GM12878 (cell line): ENCODE data around the gene TBC1D22B. TPM values are rescaled to one million over a fixed set of nuclear protein-coding genes. Genes with fewer than 3 reads are reported as not detected.

ENCODE experiments used
- ATAC-seq: fragments of 200-7000 bp; cut with Tn5 transposase; 3 replicates; pipeline ENCODE4 v1.9.1; 2020; ENCODE audit warnings: mild to moderate bottlenecking, moderate library complexity
- BruUV-seq: library from RNA; stranded (reverse); fragments of 400-500 nt; replicated peaks from 2 replicates; lab custom pipeline; 2021; lab: Mats Ljungman, UMichigan
- CTCF ChIA-PET: fragments of 300-600 bp; sonication (Branson Sonifier 250); formaldehyde crosslinking; extraction: SDS; loops from one replicate; lab custom pipeline; 2021; ENCODE audit warnings: inconsistent platforms; lab: Yijun Ruan, JAX
- POLR2A ChIA-PET: fragments of 350-600 bp; formaldehyde crosslinking; extraction: SDS; loops from one replicate; lab custom pipeline; 2021; ENCODE audit warnings: inconsistent platforms; lab: Charles Lee
- RAD21 ChIA-PET: fragments of 300-600 bp; sonication (Branson Sonifier 250); formaldehyde crosslinking; loops from one replicate; lab custom pipeline; 2023; ENCODE audit warnings: antibody characterized with exemption; ENCODE audit not compliant: unreplicated experiment; lab: Charles Lee
- SMC1A ChIA-PET: fragments of 300-600 bp; sonication (Branson Sonifier 250); formaldehyde crosslinking; loops from one replicate; lab custom pipeline; 2023; ENCODE audit not compliant: unreplicated experiment, uncharacterized antibody; lab: Charles Lee
- DNase-seq: peaks from one replicate; pipeline ENCODE4 v3.0.0-alpha.2; 2011; ENCODE audit warnings: low read depth, low spot score
- FAIRE-seq: peaks from 3 replicates; lab custom pipeline; 2011; peaks lifted over from hg19 to GRCh38; lab: Jason Lieb, UNC
- H2AFZ ChIP-seq: 2 replicates; pipeline ENCODE4 v1.6.0; 2011; ENCODE audit warnings: low read depth, low read length, control low read depth; ENCODE audit not compliant: control insufficient read depth
- H3K27ac ChIP-seq: 2 replicates; pipeline ENCODE4 v1.5.1; 2011; ENCODE audit warnings: control low read depth; ENCODE audit not compliant: control insufficient read depth, insufficient read depth
- H3K27me3 ChIP-seq, 2 experiments: replicated peaks in 1 of 2; 2 replicates each; pipeline versions ENCODE4 v1.6.0 to v1.6.1; 2011; ENCODE audit warnings: low read length in 1 of 2; ENCODE audit not compliant: control insufficient read depth in 2 of 2, insufficient read depth in 2 of 2
- H3K36me3 ChIP-seq, 2 experiments: 2 replicates each; pipeline ENCODE4 v1.5.1; 2011; ENCODE audit warnings: low read length in 1 of 2; ENCODE audit not compliant: control insufficient read depth in 2 of 2, insufficient read depth in 2 of 2
- H3K4me1 ChIP-seq: 2 replicates; pipeline ENCODE4 v1.6.1; 2011; ENCODE audit warnings: mild to moderate bottlenecking, low read length, moderate library complexity, mixed read lengths; ENCODE audit not compliant: control insufficient read depth, insufficient read depth
- H3K4me2 ChIP-seq: 2 replicates; pipeline ENCODE4 v1.6.0; 2011; ENCODE audit warnings: control low read depth; ENCODE audit not compliant: control insufficient read depth, insufficient read depth
- H3K4me3 ChIP-seq: fragments of 200-600 bp; sonication (generic); 2 replicates; pipeline ENCODE4 v1.5.1; 2016
- H3K79me2 ChIP-seq: 2 replicates; pipeline ENCODE4 v1.6.0; 2011; ENCODE audit warnings: low read length; ENCODE audit not compliant: control insufficient read depth, insufficient read depth
- H3K9ac ChIP-seq: 2 replicates; pipeline ENCODE4 v1.8.0; 2011; ENCODE audit warnings: low read length, control low read depth, mixed read lengths; ENCODE audit not compliant: control insufficient read depth, insufficient read depth
- H3K9me3 ChIP-seq: replicated peaks from 3 replicates; pipeline ENCODE4 v1.5.1; 2011; ENCODE audit warnings: mild to moderate bottlenecking, low read length; ENCODE audit not compliant: control insufficient read depth, insufficient read depth
- H4K20me1 ChIP-seq: 2 replicates; pipeline ENCODE4 v1.6.0; 2011; ENCODE audit not compliant: control insufficient read depth, insufficient read depth
- EZH2 ChIP-seq: IDR thresholded peaks from 2 replicates; pipeline ENCODE4 v1.6.1; 2012; ENCODE audit warnings: low read depth, mild to moderate bottlenecking, control low read depth, inconsistent platforms, low read length, borderline replicate concordance; ENCODE audit not compliant: control insufficient read depth
- KAT2A ChIP-seq: conservative IDR thresholded peaks from 2 replicates; pipeline ENCODE4 v1.6.1; 2011; ENCODE audit warnings: low read depth, low read length; ENCODE audit not compliant: control insufficient read depth
- MXI1 ChIP-seq: fragments of 150-350 bp; IDR thresholded peaks from 2 replicates; pipeline ENCODE4 v1.6.1; 2011; ENCODE audit warnings: low read depth, mild to moderate bottlenecking, inconsistent platforms, low read length, improper control_type of control experiment
- MYB ChIP-seq: fragments of 150-350 bp; IDR thresholded peaks from 2 replicates; pipeline ENCODE4 v1.6.1; 2014; ENCODE audit warnings: mild to moderate bottlenecking, low read depth, low read length, borderline replicate concordance
- PML ChIP-seq: IDR thresholded peaks from 2 replicates; pipeline ENCODE4 v1.6.1; 2012; ENCODE audit warnings: low read length, inconsistent platforms
- RB1 ChIP-seq: fragments of 450-650 bp; formaldehyde crosslinking; IDR thresholded peaks from 2 replicates; pipeline ENCODE4 v1.6.1; 2017; ENCODE audit warnings: mild to moderate bottlenecking, borderline replicate concordance
- SP1 ChIP-seq: IDR thresholded peaks from one replicate; pipeline ENCODE4 v1.6.1; 2011; ENCODE audit warnings: low read depth, low read length
- WRNIP1 ChIP-seq: IDR thresholded peaks from 2 replicates; pipeline ENCODE4 v1.6.1; 2011; ENCODE audit warnings: low read depth, low read length, improper control_type of control experiment, borderline replicate concordance
- WGBS: methylation state at CpG from one replicate; pipeline ENCODE4 v1.1.6; 2016; ENCODE audit warnings: low lambda C conversion rate; ENCODE audit not compliant: insufficient replicate concordance, insufficient coverage; ENCODE audit errors: missing lambda C conversion rate; 5-methylcytosine and 5-hydroxymethylcytosine counted together
- in situ Hi-C: fragments of 300-500 bp; cut with MboI; formaldehyde crosslinking; loops from 9 replicates; pipeline ENCODE4 v1.14.3; 2018; ENCODE audit warnings: mixed read lengths
- intact Hi-C: fragments of 100-400 bp; cut with micrococcal nuclease; formaldehyde crosslinking; loops from one replicate; pipeline ENCODE4 v1.14.2; 2022; ENCODE audit not compliant: unreplicated experiment
- polyA plus RNA-seq, 11 experiments: library from polyadenylated mRNA; depleted of rRNA in 4 of 11; unstranded in 6 of 11; stranded (reverse) in 5 of 11; fragments of >200 nt; fragmentation: Nextera tagmentation in 4 of 11; fragmentation: Illumina TruSeq in 1 of 11; extraction: Ambion mirVana in 4 of 11; extraction: Trizol in 1 of 11; gene quantifications; 1 replicate in 1 of 11; 2 replicates in 10 of 11; pipeline versions ENCODE4 v1.2.1 to v1.2.3, GENCODE V29; 2011 to 2016; ENCODE audit warnings: inconsistent platforms in 2 of 11, missing spikeins in 2 of 11, low read depth in 1 of 11
- total RNA-seq, 4 experiments: library from RNA; depleted of rRNA in 3 of 4; stranded (reverse); fragments of >200 nt in 3 of 4; fragmentation: Illumina TruSeq in 1 of 4; extraction: Trizol in 1 of 4; gene quantifications; 2 replicates each; pipeline versions ENCODE4 v1.2.1 to v1.2.3, GENCODE V29; 2013 to 2021
- TF ChIP-seq, protein P1 (sequence below): fragments of 450-650 bp; conservative IDR thresholded peaks from 2 replicates; pipeline ENCODE4 v1.6.1; 2017; ENCODE audit warnings: mild to moderate bottlenecking, moderate library complexity
- TF ChIP-seq, protein P2 (sequence below): IDR thresholded peaks from 2 replicates; pipeline ENCODE4 v1.6.1; 2012; ENCODE audit warnings: low read depth, low read length, improper control_type of control experiment
- TF ChIP-seq, protein P3 (sequence below): fragments of 450-650 bp; formaldehyde crosslinking; IDR thresholded peaks from 2 replicates; pipeline ENCODE4 v1.4.0; 2020; ENCODE audit warnings: mild to moderate bottlenecking, moderate library complexity

TBC1D22B gene
- total and polyA plus RNA-seq, 10 of the 15 experiments (the other 5 are each of a cell fraction or from before 2014, with no cell fraction given) = 3.4 to 18.7 (median 14.1) TPM

DNA sequence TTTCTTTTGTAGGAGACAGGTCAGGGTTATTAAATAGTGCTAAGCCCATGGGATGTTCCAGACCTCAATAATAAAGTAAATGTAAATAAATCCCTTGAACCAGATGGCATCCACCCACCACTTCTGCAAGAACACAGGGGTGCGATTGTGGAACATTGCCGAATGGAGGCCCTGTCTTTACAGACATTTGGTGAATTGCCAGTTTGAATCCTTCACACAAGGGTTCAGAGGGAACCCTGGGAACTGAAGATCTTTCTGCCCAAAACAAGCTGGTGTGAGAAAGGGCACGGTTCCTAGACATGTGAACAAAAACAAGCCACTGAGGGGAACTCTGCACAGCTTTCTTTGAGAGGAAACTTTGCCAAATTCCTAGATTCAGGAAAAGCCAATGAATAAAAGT is 66.0 kb downstream of the TBC1D22B start:
- Histone ChIP-seq H4K20me1 (no peaks in the 10 kb centered on the region), H3K27me3 (no peaks in the 10 kb centered on the region), H3K27ac (no peak overlapping the region), H2AFZ (no peak overlapping the region), H3K9ac (no peak overlapping the region), H3K4me2 (no peak overlapping the region), H3K4me3 (no peak overlapping the region), H3K4me1 (no peaks in the 10 kb centered on the region), H3K9me3 (no peaks in the 10 kb centered on the region), H3K36me3 (peaks cover 0 to 18% of the 10 kb centered on the region in 2 experiments; a peak in 3 of 4 replicates), H3K79me2 (no peaks in the 10 kb centered on the region)
- in situ Hi-C loops = loop anchor here (5.0 kb wide), 1 partner anchor 369 kb away; no protein-coding TSS in a partner anchor
- SMC1A ChIA-PET = interaction anchor here (0.6 to 1.5 kb wide), 3 partner anchors 9 to 520 kb away, joined by 3 to 4 read pairs (median 3); no protein-coding TSS in a partner anchor
- intact Hi-C loops = loop anchor here (10.0 kb wide), 1 partner anchor 241 kb away; no protein-coding TSS in a partner anchor
- no peak for ATAC-seq
- no peak for FAIRE-seq
- POLR2A ChIA-PET = no interaction called here
- CTCF ChIA-PET = interaction anchor here (1.4 to 3.7 kb wide), 3 partner anchors 13 to 369 kb away, joined by 5 to 61 read pairs (median 6); no protein-coding TSS in a partner anchor
- no peak for DNase-seq
- RAD21 ChIA-PET = no interaction called here
- 64% methylated on average over 3 of the region's 3 CpGs for WGBS
- TF ChIP-seq, protein P1, sequence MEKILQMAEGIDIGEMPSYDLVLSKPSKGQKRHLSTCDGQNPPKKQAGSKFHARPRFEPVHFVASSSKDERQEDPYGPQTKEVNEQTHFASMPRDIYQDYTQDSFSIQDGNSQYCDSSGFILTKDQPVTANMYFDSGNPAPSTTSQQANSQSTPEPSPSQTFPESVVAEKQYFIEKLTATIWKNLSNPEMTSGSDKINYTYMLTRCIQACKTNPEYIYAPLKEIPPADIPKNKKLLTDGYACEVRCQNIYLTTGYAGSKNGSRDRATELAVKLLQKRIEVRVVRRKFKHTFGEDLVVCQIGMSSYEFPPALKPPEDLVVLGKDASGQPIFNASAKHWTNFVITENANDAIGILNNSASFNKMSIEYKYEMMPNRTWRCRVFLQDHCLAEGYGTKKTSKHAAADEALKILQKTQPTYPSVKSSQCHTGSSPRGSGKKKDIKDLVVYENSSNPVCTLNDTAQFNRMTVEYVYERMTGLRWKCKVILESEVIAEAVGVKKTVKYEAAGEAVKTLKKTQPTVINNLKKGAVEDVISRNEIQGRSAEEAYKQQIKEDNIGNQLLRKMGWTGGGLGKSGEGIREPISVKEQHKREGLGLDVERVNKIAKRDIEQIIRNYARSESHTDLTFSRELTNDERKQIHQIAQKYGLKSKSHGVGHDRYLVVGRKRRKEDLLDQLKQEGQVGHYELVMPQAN = no peak
- TF ChIP-seq RB1 = no peak
- TF ChIP-seq EZH2 = no peak
- TF ChIP-seq, protein P2, sequence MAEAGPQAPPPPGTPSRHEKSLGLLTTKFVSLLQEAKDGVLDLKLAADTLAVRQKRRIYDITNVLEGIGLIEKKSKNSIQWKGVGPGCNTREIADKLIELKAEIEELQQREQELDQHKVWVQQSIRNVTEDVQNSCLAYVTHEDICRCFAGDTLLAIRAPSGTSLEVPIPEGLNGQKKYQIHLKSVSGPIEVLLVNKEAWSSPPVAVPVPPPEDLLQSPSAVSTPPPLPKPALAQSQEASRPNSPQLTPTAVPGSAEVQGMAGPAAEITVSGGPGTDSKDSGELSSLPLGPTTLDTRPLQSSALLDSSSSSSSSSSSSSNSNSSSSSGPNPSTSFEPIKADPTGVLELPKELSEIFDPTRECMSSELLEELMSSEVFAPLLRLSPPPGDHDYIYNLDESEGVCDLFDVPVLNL = no peak
- TF ChIP-seq, protein P3, sequence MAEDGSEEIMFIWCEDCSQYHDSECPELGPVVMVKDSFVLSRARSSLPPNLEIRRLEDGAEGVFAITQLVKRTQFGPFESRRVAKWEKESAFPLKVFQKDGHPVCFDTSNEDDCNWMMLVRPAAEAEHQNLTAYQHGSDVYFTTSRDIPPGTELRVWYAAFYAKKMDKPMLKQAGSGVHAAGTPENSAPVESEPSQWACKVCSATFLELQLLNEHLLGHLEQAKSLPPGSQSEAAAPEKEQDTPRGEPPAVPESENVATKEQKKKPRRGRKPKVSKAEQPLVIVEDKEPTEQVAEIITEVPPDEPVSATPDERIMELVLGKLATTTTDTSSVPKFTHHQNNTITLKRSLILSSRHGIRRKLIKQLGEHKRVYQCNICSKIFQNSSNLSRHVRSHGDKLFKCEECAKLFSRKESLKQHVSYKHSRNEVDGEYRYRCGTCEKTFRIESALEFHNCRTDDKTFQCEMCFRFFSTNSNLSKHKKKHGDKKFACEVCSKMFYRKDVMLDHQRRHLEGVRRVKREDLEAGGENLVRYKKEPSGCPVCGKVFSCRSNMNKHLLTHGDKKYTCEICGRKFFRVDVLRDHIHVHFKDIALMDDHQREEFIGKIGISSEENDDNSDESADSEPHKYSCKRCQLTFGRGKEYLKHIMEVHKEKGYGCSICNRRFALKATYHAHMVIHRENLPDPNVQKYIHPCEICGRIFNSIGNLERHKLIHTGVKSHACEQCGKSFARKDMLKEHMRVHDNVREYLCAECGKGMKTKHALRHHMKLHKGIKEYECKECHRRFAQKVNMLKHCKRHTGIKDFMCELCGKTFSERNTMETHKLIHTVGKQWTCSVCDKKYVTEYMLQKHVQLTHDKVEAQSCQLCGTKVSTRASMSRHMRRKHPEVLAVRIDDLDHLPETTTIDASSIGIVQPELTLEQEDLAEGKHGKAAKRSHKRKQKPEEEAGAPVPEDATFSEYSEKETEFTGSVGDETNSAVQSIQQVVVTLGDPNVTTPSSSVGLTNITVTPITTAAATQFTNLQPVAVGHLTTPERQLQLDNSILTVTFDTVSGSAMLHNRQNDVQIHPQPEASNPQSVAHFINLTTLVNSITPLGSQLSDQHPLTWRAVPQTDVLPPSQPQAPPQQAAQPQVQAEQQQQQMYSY = no peak
- no peak for TF ChIP-seq PML
- TF ChIP-seq MYB = no peak
- no peak for TF ChIP-seq SP1
- TF ChIP-seq WRNIP1 = no peak
- TF ChIP-seq MXI1 = no peak
- TF ChIP-seq KAT2A = no peak
- TF ChIP-seq, all 136 proteins: peak for 0
- BruUV-seq = TSS peak; percentile 29
